Limb (tissue), 2 donors: Measurements from ENCODE around the gene MGAT5B.
"Not testable (repeated sequence)": the region's sequence is repeated elsewhere in the genome, so short reads cannot be mapped to it uniquely, and the experiment has no call there.

Experiments
- DNase-seq, 2 donors: peaks; one replicate each; pipeline ENCODE4 v3.0.0-alpha.2; 2016; ENCODE audit errors: extremely low spot score in 2 of 2

MGAT5B gene

DNA sequence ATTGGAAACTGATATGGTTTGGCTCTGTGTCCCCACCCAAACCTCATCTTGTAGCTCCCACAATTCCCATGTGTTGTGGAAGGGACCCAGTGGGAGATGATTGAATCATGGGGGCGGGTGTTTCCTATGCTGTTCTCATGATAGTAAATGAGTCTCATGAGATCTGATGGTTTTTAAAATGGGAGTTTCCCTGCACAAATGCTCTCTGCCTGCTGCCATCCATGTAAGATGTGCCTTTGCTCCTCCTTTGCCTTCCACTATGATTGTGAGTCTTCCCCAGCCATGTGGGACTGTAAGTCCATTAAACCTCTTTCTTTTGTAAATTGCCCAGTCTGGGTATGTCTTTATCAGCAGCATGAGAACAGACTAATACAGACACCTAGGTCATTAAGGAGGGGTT lies 109.8 kb downstream of the MGAT5B start:
- DNase-seq, result not testable (repeated sequence)

DNA sequence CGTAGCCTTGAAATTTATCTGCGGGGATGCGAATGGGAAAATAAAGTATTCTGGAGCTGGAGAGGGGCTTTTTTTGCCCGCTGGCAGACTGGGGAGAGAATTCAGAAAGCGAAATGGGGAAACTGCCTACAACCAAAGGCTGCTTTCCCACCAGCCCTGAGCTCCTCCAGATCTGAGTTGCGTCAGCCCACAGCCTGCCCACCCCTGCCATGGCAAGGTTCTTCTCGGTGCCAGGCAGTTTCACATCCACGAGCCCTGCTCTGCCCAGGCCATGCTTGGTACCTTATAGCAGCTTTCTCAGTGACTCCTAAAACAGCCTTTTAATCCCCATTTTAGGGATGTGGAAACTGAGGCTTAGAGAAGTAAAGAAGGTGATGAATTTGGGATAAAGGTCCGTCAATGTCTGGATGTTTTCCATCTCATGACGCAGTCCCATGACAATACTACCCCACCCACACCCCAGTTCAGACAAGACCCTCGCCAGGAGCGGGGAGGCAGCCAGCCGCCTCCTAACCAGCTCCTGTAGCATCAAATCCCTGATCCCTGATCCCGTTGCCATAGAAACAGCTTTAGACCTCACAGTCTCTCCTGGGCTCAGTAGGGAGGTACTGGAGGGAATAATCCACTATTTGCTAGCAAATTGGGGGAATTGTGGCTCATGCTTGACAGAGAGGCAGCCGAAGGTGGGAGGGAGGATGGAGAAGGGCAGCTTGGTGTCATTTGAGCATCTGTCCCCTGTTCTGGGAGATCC lies 113.5 kb downstream of the MGAT5B start:
- DNase-seq, result no peak

DNA sequence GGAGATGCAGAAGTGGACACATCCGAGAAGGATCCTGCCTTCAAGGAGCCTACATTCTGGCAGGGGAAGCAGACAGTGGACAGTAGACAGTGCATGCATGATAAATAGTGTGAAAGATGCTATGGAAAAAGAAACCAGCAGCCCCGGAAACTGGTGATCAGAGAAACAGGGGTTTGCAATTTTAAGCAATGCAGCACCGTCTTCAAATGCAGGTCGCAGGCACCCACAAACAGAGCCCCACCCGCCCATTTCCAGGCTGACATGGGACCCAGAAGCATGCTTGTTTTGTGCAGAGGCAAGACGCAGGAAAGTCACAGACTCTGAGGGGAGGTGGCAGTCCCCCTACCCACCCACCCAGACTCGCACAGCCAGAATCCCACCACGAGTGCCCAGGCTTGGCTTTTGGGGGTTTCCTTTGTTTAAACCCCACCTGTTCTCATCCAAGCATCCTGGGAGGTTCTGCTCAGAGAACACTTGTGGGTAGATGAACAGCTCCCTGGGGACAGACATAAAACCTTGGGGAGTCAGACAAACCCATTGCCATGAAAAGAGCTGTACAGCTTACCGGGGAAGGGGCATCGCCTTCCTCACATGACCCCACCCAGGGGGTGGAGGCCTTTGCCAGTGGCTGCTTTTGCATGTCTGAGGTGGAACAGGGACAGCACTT lies 114.3 kb downstream of the MGAT5B start:
- no peak for DNase-seq

DNA sequence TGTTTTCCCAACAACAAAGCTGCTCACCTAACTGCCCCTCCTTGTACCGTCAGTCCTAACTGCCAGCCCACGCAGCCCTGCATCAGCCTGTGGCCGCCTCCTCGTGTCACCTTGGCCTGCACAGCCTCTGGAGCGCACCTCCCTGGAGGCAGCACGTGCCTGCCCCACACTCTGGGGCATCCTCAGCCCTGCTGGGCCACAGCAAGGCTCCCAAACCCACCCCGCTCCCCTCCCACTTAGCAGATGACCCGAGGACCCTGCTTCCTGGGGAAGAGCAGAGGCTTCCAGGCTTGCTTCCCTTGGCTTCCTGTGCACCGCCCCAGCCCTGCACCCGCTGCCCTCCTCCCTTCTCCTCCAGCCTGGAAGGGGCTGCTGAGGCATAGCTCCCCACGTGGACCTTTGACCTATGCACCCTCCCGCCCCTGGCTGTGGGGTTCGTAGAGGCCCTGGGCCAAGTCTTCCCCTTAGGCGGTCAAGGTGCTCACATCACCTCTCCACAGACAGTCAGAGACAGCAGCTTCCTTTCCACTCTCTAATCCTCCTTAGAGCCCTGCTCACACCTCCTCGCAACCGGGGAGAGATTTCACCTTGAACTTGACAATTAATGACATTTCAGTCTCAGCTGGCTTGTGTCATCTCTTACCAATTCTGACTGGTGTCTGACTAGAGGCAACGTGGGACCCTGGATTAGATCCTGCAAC lies 115.0 kb downstream of the MGAT5B start:
- no peak for DNase-seq

DNA sequence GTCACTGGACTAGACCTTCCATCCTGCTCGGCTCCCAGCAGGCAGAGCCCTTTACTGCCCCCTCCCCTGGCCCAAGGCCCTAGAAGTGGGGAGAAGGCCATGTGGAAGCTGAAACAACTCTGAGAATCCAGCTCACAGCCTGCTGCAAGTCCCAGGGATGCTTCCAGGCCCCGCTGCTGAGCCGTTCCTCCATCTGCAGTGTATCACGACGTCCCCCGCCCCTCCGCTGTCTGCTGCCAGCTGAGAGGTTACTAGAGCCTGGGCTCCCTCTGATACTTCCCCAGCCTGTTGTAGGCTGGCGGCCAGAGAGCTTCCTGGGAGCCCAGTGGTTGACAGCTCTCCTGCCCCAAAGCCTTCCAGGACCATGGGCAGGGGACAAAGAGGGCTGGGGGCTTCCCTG lies 118.2 kb downstream of the MGAT5B start:
- peak; percentile 27 to 58 for DNase-seq

DNA sequence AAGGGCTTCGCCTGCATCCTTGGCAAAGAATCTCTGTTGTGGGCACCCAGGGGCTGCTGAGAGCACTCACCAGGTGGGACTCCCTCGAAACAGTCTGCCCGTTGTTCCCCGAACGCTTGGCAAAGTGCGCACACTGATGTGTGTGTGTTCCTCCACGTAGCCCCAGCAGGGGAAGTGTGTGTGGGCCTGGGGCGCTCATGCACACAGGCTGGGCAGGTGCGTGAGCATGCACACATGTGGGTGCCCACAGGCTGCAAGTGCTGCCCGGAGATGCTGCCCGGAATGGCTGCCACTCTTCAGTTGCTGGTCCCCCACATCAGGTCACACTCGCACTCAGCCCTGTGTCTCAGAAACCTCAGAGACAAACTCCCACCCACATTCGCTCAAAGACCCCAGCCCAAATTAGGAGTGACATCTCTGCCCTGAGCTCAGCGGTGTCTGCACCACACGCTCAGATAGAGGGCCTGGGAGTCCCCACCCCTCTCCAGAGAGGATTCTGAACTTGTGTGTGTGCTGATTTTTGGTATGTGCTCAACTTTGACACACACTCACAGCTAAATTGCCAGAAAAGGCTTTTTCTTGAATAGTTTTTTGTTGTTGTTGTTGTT lies 119.4 kb downstream of the MGAT5B start:
- no peak for DNase-seq

DNA sequence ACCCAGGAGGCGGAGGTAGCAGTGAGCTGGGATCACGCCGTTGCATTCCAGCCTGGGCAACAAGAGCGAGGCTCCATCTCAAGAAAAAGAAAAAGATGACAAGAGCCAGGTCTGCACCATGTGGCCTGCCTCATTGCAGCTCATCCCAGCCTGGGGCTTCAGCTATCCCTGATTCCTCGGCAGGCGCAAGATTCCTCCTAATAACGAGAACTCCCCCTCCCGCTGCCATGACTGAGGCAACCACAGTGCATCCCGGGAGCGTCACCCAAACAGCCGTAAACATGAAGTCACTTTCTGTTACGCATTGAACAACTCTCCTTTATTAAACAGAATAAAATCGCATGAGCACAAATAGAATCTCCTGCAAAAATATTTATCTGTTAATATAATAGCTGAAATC lies 120.6 kb downstream of the MGAT5B start:
- DNase-seq, result no peak

DNA sequence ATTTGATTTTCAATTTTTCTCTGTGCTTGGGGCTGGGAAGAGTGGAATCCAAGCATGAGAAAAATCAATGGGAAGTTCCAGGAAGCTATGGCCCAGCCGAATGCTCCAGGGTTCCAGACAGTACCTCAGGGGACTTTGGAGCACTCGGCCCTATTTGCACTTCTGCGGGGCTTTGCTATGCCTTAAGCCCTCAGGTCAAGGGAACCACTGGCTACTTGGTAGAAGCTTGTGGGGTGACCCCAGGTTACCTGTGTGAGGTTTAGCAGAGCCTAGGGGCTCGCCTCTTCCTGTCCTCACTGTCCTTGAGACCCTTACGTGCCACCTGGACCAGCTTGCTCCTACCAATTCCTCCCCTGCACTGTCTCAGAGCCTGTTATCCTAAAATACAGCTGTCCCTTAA lies 121.3 kb downstream of the MGAT5B start:
- no peak for DNase-seq

DNA sequence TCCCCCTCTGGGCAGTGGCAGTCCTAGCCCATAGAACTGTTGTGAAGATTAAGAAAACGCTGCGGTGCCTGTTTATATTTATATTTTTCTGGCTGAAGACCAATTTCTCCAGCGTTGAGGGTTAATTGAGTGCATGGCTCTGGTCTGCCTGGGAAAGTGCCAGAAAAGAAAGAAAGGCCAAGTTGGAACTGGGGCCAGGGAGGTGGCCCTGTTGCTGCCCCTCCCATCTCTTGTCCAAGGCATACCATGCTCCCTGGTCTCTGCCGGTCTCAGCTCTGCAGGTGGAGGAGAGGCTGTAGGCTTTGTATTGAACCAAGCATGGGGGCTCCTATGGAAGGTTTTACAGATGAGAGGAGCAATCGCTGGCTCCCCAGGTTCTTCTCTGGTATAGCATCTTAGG lies 124.7 kb downstream of the MGAT5B start:
- DNase-seq, result no peak

DNA sequence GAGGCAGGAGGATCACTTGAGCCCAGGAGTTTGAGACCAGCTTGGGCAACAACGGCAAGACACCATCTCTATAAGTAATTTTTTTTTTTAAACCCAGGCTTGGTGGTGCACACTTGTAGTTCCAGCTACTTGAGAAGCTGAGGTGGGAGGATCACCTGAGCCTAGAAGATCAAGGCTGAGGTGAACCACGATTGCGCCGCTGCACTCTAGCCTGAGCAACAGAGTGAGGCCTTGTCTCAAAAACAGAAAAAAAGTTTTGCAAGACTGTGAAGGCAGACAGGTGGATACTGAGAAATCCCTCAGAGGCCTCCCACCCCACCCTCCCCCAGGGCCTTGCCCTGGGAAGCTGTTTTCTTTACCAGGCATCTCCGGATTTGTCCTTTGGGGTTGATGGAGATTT lies 125.4 kb downstream of the MGAT5B start:
- no peak for DNase-seq

DNA sequence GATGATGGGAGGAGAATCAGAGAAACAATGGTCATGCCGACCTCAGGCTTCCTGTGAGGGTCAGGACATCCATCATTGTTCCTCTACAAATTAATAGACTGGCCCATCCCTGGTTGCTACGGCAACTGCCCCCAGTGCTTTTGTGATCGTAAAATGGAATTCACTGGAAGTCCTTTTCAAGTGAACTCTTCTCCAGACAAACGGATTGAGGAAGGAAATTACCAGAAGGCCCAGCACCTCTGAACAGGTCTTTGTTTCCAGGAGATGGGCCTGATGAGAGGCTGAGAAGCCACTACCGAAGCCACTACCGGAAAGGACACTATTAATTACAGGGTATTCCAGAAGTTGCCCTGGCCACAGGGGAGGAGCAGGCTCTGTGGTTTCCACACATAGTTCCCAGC lies 126.0 kb downstream of the MGAT5B start:
- DNase-seq, result no peak

DNA sequence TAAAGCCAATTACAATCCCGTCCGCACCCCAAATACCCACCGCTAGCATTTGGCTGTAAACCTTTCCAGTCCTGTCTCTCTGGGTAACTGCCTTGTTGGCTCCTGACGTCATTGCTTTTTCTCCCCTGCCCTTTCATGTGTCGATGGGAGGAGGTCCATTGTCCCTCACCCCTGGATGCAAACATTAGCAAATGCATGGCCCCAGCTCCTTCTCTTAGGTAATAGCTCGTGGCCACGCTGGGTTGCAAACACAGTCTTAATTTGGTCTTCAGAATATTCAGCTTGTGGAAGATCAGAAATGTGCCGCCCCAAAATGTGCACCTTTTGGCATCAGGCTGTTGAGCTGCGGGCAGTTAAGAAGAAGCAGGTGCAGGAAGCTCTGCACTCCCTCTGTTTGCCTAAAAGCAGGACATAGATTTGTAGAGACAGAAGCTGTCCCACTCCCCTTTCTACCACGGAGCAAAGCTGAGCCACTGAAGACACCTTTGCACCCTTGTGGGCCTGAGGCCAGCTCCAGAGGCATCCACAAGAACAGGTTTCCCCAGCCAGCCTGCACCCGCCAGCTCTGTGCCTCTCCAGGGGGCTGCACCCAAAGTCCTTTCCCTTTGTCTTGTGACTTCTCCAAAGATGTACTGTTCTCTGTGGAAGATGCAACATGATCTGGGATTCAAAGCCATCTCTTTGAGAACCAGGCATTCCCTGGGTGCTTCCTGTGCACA lies 127.3 kb downstream of the MGAT5B start:
- no peak for DNase-seq

DNA sequence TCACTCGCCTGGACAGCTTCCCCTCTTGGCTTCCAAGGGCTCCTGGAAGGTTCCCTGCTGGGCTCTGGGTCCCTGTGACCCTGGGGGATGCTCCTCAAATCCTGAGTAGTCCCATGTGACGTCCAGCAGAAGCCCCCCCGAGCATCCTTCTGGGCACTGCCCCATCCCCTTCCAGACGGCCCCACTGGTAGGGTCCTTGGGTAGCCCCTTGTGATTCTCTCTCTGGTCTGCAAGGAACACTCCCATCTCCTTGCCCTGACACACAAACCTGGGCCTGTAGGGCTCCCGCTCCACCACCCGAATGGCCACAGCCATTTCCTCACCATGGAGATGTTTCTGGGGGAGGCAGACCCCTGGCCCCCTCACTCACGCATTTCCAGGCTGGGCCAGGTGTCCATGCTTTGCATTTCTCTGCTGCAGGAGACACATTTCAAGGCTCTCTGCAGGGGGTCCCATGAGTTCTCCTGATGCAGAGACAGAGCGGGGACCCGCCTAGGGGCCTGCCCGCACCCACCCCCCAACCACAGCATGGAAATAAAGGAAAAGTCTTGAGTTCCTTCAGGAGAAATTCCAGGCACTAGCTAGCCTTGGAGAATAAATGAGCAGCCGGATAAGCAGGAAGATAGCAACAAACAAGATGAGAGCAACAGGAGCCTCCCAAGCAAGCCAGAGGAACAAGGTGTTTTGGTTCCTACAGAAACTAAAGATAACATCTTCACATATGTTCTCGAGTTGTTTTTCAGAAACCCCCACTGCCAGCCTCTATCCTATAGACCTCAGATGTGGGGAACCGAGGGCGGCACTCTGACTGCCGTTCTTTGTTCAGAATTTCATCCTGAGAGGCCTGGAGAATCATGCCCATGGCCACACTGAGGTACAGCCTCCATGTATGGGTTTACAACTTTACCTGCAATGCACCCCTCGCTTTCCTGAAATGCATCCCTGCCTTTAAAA lies 128.8 kb downstream of the MGAT5B start:
- DNase-seq, result no peak

DNA sequence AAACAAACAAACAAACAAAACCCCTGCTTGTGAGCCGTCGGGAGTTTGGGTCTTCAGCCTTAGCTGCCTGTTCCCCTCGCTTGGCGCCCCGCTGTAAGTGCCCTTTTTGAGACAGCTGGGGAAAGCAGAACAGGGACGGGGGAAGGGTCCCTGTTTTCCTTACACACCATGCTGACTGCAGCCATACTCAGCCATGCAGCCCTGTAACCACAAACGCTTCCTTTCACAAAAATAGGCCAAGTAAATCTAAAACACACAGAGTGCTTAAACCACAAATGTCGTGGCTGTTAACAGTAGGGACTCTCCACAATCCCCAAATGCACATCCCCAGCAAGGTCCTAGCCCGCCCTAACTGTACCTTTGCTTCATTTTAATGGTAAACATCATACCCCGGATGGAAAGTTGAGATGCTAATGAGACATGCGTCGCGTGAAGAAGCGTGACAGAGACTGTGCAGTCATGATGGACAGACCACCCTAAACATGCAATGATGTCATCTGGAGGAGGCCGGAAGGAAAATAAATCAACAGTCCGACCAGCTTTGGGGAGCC lies 129.9 kb downstream of the MGAT5B start:
- DNase-seq, result no peak

DNA sequence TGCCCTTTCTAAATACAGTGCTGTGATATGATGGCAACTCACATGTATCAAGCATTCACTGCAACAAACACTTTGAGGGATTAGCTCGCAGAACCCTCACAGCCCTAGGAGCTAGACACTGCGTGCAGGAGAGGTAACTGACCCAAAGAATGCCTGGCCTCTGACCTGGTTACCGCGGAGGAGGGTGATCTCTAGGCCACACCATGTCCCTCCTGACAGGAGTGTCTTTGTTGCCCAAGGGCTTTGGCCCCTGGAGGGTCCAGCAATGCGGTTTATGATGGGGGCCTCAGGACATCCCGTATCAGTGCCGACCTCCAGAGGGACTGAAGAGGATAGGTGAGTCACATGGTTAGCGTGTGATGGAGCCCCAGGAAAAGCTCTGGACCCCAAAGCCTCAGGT lies 130.6 kb downstream of the MGAT5B start:
- no peak for DNase-seq
